HG02943 (cell line): ENCODE measurements around the gene MATN4.
"Not testable (repeated sequence)": the region's sequence is repeated elsewhere in the genome, so short reads cannot be mapped to it uniquely, and the experiment has no call there.

ENCODE experiments used
- ATAC-seq: cut with Tn5 transposase; IDR thresholded peaks from one replicate; pipeline ENCODE4 v1.9.1; 2021; ENCODE audit warnings: mild to moderate bottlenecking, low read depth, moderate library complexity; ENCODE audit not compliant: unreplicated experiment

MATN4 gene, protein sequence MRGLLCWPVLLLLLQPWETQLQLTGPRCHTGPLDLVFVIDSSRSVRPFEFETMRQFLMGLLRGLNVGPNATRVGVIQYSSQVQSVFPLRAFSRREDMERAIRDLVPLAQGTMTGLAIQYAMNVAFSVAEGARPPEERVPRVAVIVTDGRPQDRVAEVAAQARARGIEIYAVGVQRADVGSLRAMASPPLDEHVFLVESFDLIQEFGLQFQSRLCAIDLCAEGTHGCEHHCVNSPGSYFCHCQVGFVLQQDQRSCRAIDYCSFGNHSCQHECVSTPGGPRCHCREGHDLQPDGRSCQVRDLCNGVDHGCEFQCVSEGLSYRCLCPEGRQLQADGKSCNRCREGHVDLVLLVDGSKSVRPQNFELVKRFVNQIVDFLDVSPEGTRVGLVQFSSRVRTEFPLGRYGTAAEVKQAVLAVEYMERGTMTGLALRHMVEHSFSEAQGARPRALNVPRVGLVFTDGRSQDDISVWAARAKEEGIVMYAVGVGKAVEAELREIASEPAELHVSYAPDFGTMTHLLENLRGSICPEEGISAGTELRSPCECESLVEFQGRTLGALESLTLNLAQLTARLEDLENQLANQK

DNA sequence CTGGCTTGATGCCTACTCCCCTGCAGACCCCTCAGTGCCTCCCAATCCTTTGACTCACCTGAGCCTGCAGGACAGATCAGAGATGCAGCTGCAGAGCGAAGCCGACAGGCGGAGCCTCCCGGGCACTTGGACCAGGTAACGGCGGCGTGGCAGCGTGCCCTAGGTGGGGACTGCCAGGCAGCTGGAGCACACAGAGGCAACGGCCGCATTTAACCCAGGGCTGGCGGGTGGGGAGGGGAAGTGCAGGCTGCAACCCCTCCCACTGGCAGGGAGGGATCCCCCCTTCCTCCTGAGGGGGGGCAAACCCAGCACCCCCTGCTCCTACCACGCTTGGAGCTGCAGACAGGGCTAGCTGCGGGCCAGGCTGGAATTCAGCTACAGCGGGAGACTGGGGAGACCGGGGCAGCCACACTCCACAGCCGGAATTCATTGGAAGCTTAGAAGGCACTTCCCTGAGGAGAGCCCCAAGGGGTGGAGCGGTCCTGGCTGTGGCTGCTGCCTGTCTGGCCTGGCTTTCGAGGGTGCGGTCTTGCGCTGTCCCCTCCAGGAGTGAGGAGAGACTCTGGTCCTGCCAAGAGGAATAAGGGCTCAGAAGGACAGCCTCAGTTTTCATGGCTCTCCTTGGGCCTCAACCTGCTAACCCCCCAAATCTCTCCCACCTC, at the start of gene MATN4:
Gene MATN4 (minus strand): TSS at position 183 of the 662 bp plus-strand sequence. CDS start 2,717 bp downstream, outside the sequence.
- ATAC-seq, result no peak

DNA sequence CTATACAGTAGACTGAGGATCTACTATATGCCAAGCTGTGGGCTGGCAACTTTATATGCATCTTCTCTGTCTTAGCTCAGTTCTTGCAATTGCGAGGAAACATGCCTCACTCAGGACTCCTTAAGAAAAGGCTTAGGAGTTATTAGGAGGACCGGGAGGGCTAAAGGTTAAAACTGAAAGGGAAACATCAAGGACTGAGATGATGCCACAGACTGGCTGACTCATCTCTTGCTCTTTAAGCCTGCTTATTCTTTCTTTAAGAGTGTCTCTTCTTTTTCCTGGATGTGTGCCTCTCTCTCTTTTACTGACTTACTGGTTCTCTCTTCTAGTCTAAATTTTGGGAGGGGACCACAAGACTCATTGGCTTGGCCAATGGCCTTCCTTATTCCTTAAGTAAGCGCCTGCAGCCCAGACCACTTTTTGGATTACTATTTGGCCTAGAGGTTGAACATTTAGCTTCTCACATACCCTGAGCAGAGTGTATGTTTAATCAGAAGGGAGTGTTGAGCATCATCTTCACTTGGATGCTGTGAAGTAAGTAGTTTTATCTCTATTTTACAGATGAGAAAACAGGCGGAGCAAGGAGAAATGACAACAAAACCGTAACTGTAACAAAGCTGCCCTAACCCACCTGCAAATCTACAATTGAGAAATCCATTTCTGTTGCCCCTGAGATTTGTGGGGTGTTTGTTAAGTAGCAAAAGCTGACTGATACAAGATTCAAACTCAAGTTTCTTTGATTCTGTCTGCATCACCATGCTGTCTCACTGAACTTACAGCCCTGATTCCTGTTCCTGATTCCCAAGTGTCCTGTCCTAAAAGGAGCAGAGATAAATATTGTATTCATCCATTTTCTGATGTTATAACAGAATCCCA, 47.3 kb upstream of the MATN4 start:
- ATAC-seq, result no peak

DNA sequence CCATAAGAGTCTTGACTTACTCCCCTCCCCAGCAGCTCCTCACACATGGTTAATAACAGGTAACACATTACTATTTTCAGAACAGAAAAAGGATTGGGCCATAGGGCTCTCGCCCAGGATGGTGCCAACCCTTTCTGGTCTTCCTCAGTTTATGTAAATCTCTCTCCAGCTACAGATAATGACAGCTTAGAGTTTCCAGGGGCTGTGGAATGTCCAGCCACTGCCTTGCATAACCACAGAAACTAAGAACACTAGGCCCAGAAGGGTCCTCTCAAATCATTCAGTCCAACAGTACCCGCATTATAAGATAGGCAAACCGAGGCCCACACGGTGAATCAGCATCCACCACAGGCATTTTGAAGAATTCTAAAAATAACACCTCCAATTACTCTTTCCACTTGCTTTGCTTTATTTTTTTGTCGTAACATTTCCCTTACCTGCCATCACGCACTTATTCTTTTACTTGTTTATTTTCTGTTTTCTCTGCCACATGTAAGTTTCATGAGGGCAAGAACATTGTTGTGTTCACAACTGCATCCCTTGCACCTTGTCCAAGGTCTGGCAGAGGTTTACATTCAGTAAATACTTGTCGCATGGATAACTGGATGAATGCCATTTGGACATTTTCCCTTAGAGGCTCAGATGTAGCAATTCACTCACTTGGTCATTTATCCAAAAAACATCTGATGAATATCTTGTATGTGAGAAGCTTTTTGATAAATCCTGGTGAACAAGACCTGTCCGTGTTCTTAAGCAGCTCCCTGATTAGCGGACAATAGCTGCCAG, 46.5 kb upstream of the MATN4 start:
- no peak for ATAC-seq

DNA sequence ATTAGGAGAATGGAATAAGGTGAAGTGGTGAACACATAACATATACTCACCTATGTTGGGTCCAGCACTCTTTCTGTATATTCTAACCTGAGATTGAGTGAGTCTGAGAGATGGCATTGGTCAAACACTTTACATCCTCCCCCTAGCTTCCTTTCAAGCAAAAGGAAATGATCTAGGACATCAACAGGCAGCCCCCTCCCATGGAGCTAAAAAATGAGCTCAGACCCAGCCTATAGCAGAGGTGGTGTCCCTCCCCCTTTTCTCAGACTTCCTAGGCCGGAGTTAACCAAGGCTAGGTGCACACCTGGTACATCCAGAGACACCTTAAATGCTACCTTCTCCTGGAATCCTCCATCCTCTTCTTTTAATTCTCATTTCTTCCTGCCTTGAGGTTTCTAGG, 45.6 kb upstream of the MATN4 start:
- ATAC-seq, result no peak

DNA sequence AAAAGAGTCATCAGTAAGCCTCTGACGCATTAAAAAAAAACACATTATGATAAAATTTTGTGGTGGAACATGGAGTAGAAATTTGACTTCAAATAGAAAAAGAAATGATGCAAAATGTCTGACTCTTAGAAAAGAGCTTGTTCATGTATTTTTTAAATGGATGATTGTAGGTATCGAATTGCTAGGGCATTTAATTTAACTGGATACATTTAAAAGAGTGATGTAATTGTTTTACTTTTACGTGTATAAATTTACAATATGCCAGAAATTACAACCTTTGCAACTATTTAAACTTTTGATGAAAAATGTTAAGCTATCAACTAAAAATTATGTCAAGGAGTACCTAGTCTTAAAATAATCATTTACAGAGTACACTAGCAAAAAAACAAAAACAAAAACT, 44.6 kb upstream of the MATN4 start:
- ATAC-seq, result no peak

DNA sequence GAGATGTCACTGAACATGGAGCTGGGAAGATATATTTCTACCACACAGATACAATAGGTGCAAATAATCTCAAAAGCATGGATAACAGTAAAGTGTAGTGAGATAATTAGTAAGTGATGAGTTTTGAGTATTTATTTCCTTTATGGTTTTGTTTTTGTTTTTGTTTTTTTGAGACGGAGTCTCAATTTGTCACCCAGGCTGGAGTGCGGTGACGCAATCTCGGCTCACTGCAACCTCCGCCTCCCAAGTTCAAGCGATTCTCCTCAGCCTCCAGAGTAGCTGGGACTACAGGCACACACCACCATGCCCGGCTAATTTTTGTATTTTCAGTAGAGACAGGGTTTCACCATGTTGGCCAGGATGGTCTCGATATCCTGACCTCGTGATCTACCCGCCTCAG, 42.7 kb upstream of the MATN4 start:
- ATAC-seq, result not testable (repeated sequence)

DNA sequence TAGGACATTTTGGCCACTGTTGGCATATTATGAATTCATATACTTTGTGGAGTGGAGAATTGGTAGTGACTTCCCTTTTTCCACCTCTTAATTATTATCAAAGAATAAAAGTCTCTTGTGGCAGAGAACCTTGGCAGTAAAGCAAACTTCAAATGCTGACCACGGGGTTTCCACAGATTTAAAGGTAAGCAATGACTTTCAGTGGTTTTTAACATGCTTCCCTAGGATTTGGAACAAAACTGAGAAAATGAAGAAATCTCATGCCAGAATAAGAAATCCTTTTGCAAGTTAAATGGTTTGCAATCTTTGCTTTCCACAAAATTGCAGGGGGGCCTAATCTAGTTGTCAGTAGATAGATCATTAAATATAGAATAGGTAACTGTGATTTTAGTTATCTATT, 42.1 kb upstream of the MATN4 start:
- no peak for ATAC-seq

DNA sequence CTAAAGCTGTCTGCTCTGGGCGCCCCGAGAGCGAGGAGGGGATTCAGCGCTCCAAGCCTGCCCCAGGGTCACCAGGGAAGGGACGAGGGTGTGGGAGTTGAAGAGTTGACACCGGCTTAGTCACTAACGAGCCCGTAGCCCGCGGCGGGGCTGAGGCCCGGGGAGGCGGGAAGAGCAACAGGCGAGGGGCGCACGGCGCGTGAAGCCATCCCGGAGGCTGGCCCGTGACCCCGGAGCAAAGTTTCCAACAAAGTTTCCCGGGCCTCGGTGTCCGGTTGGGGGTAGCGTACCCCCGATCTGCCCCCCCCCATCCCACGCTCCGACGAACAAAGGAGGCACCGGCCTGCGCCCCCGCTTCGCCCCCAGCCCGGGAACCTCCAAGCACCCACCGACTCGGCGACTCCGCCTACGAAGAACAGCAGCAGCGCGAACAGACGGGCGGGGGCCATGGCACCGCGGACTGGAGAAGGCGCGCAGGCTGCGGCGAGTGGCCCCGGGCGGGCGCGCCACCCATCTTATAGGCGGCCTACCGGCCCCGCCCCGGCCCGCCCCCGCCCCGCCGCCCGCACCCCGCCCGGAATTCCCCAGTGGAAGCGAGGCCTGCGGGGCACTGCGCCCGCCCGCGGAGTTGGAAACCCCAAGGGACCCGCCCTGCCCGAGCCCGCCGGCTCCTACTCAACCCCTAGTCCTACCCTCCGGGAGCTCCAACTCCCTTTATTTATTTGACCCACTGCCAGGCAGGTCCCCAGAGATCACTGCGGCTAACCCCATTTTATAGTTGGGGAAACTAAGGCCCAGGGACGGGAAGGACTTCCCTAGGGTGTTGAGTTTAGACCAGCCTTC, 40.1 kb upstream of the MATN4 start, which contains the start of gene SDC4:
Gene SDC4 (minus strand): TSS at position 489 of the 843 bp plus-strand sequence. CDS start 40 bp downstream, at position 449.
- no peak for ATAC-seq

DNA sequence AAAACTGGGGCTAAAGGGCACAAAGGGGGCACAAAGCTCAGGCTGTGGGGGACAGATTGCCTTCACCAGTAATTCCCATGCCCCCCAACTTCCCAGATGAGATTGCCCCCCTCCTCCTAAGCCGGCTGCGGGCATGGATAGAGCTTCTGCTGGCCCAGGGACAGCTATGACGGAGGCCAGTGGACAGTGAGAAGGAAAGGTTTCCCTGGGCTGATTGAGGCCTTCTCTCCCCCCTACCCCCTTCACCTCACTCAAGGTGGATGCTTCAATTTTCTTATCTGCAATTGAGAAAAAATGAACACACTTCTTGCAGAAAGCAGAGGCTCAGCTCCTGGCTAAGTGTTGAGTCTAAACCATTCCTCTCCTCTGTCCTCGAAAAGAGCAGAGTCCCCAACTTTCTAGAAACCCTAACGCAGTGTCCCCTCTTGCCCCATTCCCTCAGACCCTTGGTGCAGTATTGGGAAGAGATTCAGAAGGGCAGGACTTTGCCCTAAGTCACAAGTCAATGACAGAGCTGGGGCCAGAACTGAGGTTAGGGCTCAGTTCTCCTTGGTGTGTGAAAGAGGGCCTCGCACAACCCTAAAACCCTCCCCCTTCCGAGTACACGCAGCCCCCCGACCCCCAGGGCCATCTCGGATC, 39.3 kb upstream of the MATN4 start:
- no peak for ATAC-seq

DNA sequence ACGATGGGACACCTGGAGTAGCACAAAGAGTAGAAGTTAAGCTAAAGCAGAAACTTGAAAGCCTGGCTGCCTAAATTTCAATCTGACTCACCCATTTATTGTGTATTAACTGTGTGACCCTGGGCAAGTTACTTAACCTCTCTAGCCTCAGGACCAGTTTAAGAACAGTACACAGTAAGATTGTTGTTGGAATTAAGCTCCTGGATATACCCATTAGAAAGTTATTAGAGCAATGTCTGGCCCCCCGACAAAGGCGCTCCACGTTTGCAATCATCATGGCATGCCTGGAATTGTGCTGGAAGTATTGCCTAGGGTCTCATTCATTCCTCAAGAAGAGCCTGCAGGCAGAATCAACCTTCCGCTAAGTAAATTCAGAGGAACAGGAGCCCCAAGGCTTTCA, 38.8 kb upstream of the MATN4 start:
- no peak for ATAC-seq

DNA sequence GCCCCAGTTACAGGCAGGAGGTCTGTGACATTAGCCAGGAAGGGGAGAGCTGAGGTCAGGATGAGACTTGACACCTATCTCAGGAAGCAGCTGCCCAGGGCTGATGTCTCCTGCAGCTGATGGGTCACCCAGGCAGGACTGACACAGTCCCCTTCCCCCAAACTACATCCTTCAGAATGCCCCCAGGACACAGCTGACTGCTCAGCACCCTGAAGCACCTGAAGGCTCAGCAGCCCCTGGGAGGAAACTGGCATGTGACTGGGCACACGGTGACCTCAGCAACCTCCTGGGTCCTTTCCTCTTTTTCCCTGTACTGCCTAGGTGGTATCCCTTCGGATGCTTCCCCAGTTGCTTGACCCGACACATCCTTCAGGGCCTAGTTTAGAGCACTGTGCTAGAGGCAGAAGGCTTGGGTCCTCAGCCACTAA, 38.2 kb upstream of the MATN4 start:
- ATAC-seq, result no peak

DNA sequence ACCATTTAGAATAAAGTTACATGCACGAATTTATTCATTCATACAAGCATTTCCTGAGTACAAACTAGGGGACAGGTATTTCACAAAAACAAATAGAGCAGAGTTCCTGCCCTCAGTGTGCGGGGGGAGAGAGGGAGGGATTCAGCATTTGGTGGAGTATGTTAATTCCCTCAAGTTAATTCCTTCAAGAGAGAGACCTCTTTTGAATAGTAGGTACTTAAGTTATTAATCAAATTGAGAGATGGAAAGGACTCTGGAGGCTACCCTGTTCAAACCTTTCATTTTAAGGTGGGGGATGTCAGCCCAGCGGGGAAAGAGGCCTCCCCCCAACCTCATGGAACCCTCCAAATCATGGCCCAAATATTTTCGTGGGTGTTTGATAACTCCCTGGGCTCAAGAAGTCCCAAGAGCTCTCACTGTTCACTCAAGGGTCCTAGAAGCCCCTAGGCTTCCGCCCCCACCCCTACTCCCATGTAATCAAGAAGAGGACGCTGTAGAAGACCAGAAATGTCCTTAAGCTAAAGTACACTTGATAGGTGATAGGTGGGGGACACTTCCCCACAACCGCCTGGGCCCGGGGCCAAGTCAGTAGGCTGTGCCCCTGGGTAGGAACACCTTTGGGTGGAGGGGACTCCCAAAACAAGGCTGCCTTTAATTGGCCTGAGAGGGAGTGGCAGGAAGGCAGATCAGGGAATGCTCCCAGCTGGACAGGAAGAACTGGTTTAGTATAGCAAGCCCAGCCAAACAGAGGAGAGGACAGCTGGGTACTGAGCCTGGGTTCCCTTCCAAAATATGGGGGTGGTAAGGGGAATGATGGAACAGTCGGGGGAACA, 37.2 kb upstream of the MATN4 start:
- no peak for ATAC-seq

DNA sequence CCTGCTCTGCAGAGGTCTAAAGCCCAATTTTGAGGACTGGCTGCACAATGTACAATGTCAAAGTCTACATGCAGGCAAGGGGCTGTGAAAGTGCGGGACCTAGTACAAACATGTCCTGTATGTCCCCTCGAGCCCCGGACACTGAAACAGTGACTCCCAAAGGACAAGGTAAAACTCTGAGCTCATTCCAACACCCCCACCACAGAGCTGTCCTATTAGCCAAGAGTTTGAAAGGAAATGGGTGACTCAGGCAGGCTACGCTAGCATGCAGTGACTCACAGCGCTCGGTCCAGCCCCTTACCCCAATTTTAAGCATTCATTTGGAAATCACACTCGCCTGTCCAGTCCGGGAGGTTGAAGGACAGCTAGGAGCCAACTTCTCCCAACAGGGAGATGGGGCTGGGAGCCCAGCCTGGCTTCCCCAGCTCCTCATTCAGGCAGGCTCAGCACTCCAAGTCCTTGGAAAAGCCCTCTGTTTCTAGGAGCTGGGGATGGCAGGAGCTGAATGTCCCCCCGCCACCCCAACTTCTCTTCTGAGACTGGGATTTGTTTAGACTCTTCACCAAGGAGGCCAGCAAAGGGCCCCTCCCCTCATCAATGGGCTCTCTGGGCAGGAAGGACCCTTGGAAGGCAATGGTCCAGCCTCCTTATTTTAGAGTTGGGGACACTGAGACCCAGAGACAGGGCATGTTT, 36.2 kb upstream of the MATN4 start:
- no peak for ATAC-seq

DNA sequence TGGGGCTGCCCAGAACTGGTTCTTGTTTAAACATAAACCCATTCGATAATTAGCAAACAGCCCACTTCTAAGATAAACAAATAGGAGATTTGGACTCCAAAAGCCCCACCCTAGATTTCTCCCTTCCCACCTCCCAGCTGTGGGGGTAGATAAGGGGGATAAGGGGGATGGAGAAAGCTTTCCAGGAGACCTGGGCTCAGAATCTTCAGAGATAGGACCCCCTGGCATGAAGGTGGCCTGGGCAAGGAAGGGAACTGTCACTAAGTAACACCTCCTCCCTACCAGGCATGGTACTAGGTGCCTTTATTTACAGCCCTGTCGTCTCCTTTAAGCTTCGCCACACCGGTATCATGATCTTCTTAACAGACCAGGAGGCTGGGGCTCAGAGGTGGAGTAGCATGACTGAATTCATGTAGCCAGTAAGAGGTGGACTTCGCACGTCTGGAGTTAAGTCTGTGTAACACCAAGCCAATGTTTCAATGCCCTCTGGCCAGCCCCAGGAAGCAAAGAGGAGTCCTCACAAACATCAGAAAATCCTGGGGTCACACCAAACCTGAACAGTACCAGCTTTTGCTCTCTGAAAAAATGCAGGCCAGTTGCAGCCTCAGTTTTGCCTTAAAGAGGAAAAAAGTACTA, 35.6 kb upstream of the MATN4 start:
- ATAC-seq, result no peak

DNA sequence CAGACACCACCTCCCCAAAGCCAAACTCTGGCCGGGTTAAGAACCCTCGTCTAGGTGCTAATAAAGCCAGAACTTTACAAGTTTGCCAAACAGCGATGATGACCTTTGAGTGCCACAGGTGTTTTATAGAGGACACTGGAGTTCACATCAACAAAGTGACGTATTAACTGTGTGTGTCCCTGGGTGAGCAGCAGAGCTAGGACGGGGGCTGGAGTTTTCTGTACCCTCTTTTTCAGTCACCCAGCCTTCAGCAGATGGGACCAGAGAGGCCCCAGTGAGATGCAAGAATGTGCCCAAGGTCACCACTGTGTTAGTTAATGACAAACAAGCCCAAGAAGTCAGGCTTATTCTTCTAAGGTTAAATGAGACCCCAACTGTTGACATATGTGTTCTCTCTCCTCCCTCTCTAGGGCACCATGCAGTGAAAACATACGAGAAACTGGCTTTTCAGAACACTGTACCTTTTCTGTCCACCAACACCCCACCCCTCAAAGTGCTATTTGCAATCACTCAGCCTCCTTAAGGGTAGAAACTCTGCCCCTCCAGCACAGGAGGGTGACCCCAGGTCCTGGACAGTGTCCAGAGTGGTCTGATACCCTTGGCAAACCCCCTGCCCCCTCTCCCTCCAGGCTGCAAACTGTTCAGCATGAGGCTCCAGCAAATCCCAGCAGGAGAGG, 34.9 kb upstream of the MATN4 start:
- ATAC-seq, result no peak
